Measurements from ENCODE around the gene PLCB1.

- no peak for TF ChIP-seq CTCF (conservative IDR thresholded peaks at IDR 0.05; ENCODE audit: low read depth, low read length)
- TF ChIP-seq EZH2 (IDR thresholded peaks at IDR 0.05; ENCODE audit: borderline replicate concordance, low read depth, low read length, poor library complexity, severe bottlenecking) = no peak
These were observed 243.8 kb downstream of the PLCB1 start for GRCh38 chr20:8375898-8376297.
